GM21423 (cell line): Measurements from ENCODE around the gene FSTL1.

Source experiments
- ATAC-seq: cut with Tn5 transposase; IDR thresholded peaks from one replicate; pipeline ENCODE4 v1.9.1; 2021; ENCODE audit warnings: mild to moderate bottlenecking, moderate library complexity; ENCODE audit not compliant: unreplicated experiment

The FSTL1 gene

GRCh38 chr3:120440762-120441161 lies 10.0 kb downstream of the FSTL1 start:
- ATAC-seq: no peak

- no peak for ATAC-seq
Observed at GRCh38 chr3:120440001-120440703, 10.6 kb downstream of the FSTL1 start.

GRCh38 chr3:120438665-120439370 lies 12.0 kb downstream of the FSTL1 start:
- no peak for ATAC-seq

GRCh38 chr3:120438216-120438615 lies 12.6 kb downstream of the FSTL1 start:
- ATAC-seq: no peak

- no peak for ATAC-seq
Observed at GRCh38 chr3:120437559-120437958, 13.2 kb downstream of the FSTL1 start.

GRCh38 chr3:120436523-120437050 lies 14.2 kb downstream of the FSTL1 start:
- ATAC-seq: no peak

GRCh38 chr3:120435621-120436020 lies 15.2 kb downstream of the FSTL1 start:
- no peak for ATAC-seq

- ATAC-seq: no peak
Observed at GRCh38 chr3:120433662-120434331, 17.0 kb downstream of the FSTL1 start.

- ATAC-seq: no peak
Observed at GRCh38 chr3:120432150-120432860, 18.5 kb downstream of the FSTL1 start.

GRCh38 chr3:120429921-120430361 lies 20.9 kb downstream of the FSTL1 start:
- ATAC-seq: no peak

GRCh38 chr3:120428924-120429323 lies 21.9 kb downstream of the FSTL1 start:
- ATAC-seq: no peak

- ATAC-seq: no peak
Observed at GRCh38 chr3:120427201-120427600, 23.6 kb downstream of the FSTL1 start.

GRCh38 chr3:120425572-120426250 lies 25.1 kb downstream of the FSTL1 start:
- ATAC-seq: no peak

- no peak for ATAC-seq
Observed at GRCh38 chr3:120424976-120425570, 25.7 kb downstream of the FSTL1 start.

- ATAC-seq: no peak
Observed at GRCh38 chr3:120424506-120424905, 26.3 kb downstream of the FSTL1 start.

GRCh38 chr3:120423432-120423831 lies 27.4 kb downstream of the FSTL1 start:
- no peak for ATAC-seq

GRCh38 chr3:120421926-120422325 lies 28.9 kb downstream of the FSTL1 start:
- ATAC-seq: no peak

GRCh38 chr3:120420928-120421551 lies 29.8 kb downstream of the FSTL1 start:
- no peak for ATAC-seq

GRCh38 chr3:120420360-120420759 lies 30.4 kb downstream of the FSTL1 start:
- no peak for ATAC-seq

GRCh38 chr3:120419797-120420196 lies 31.0 kb downstream of the FSTL1 start:
- no peak for ATAC-seq
